Adrenal gland (tissue), 12 donors: Measurements from ENCODE around the gene FCRLA. TPM values are rescaled to one million over a fixed set of nuclear protein-coding genes. Genes with fewer than 3 reads are reported as not detected.

Source experiments
- DNase-seq, 7 donors: peaks; one replicate each; pipeline ENCODE4 v3.0.0-alpha.2; 2019 to 2020
- H3K27ac ChIP-seq, 5 donors: fragments of 200-600 bp; sonication (generic) in 4 of 5; 1 replicate in 3 of 5; 2 replicates in 2 of 5; pipeline versions ENCODE4 v1.5.1 to v1.8.0; 2016 to 2020; ENCODE audit warnings: mild to moderate bottlenecking in 1 of 5
- H3K27me3 ChIP-seq: fragments of 200-600 bp; 2 replicates; pipeline ENCODE4 v1.8.0; 2021
- H3K36me3 ChIP-seq, 2 donors: fragments of 200-600 bp; replicated peaks in 1 of 2; 1 replicate in 1 of 2; 2 replicates in 1 of 2; pipeline versions ENCODE4 v1.5.1 to v1.8.0; 2018 to 2022
- H3K4me1 ChIP-seq, 2 donors: fragments of 200-600 bp; replicated peaks in 1 of 2; 1 replicate in 1 of 2; 2 replicates in 1 of 2; pipeline versions ENCODE4 v1.5.1 to v1.8.0; 2018 to 2021
- H3K4me3 ChIP-seq, 4 donors: fragments of 200-600 bp; sonication (generic) in 3 of 4; one replicate each; pipeline ENCODE4 v1.5.1; 2016 to 2018
- H3K9me3 ChIP-seq, 3 donors: fragments of 200-600 bp; sonication (generic) in 1 of 3; replicated peaks in 1 of 3; 1 replicate in 2 of 3; 2 replicates in 1 of 3; pipeline versions ENCODE4 v1.5.1 to v1.8.0; 2016 to 2021
- CTCF ChIP-seq, 6 experiments: fragments of 450-650 bp in 4 of 6; fragments of 200-600 bp in 2 of 6; sonication (generic) in 1 of 6; IDR thresholded peaks; 1 replicate in 5 of 6; 2 replicates in 1 of 6; pipeline versions ENCODE4 v1.5.1 to v1.8.0; 2016 to 2021; ENCODE audit warnings: antibody characterized with exemption in 6 of 6, mild to moderate bottlenecking in 2 of 6, moderate library complexity in 1 of 6
- POLR2A ChIP-seq, 2 donors: fragments of 450-650 bp; IDR thresholded peaks; one replicate each; pipeline ENCODE4 v1.6.1; 2017; ENCODE audit warnings: antibody characterized with exemption in 2 of 2, mild to moderate bottlenecking in 2 of 2, moderate library complexity in 1 of 2
- WGBS, 4 donors: extraction: QIAGEN DNeasy Blood & Tissue Kit in 2 of 4; methylation state at CpG; one replicate each; pipeline versions ENCODE4 v1.1.5 to v1.1.7; 2013 to 2017; 5-methylcytosine and 5-hydroxymethylcytosine counted together
- intact Hi-C, 2 donors: fragments of 100-400 bp; cut with DNase I; formaldehyde crosslinking; loops; one replicate each; pipeline versions ENCODE4 v1.14.1 to v1.15.0; 2022 to 2023
- polyA plus RNA-seq, 3 donors: library from polyadenylated mRNA; stranded (reverse); fragments of 200-250 nt in 2 of 3; fragments of 350-450 nt in 1 of 3; fragmentation: Illumina TruSeq in 1 of 3; extraction: RNeasy Lipid Tissue Mini Kit (QIAGEN cat#74804) in 1 of 3; gene quantifications; one replicate each; pipeline ENCODE4 v1.2.3, GENCODE V29; 2013 to 2014
- total RNA-seq, 9 donors: library from RNA; depleted of rRNA in 4 of 9; stranded (reverse); fragments of >200 nt in 4 of 9; fragments of 120-200 nt in 1 of 9; fragmentation: NEBNext Ultra II Directional in 1 of 9; extraction: Animal tissue kit (Norgen Biotek cat#: 25700) in 1 of 9; gene quantifications; one replicate each; pipeline versions ENCODE4 v1.1.0 to v1.2.4, GENCODE V29; 2013 to 2023
- donor health status: healthy with polysubstance abuse.
- donor health status: Bipolar disorder and iron deficiency.
- donor health status: DM: yes; HTN: yes; CAD: no.
- donor health status: DM: no; HTN: no; CAD: no.
- donor health status: DM: no; HTN: no; CAD: no.
- donor health status: DM: yes; HTN: yes; CAD: no.

Gene FCRLA
- total and polyA plus RNA-seq, 12 donors = 0.03 to 28.0 (median 0.22) TPM; not detected in 6

- WGBS, 4 donors = 70 to 79% (median 77%) methylated on average over 8 of the region's 8 CpGs
- H3K9me3 ChIP-seq = no peaks in the 10 kb centered on the region
- TF ChIP-seq CTCF (IDR thresholded peaks at IDR 0.05) (no peak), POLR2A (IDR thresholded peaks at IDR 0.05) (no peak)
- H3K4me3 ChIP-seq = no peak overlapping the region
- H3K4me1 ChIP-seq = no peaks in the 10 kb centered on the region
- no peak overlapping the region for H3K27ac ChIP-seq
- no peaks in the 10 kb centered on the region for H3K36me3 ChIP-seq
- H3K27me3 ChIP-seq = no peaks in the 10 kb centered on the region
- no peak for DNase-seq
- intact Hi-C loops = no loop called here
Observed at GRCh38 chr1:161702250-161702649, 4.8 kb upstream of the FCRLA start.

DNA sequence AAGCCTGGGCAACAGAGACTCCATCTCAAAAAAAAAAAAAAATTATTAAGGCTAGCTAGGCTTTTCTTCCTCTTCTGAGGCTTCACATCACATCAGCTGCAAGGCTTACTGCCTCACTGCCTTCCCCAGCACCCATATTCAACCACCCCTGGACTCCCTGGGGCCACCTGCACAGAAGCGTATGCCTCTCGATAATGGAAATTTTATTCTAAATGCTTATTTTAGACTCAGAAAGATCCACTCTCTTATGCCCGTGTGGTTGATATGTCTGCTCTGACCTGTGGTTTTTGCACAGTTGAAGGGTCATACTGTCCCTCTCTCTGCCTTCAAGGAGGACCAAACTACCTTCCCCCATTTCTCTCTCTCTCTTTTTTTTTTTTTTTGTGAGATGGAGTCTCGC is 1.5 kb upstream of the FCRLA start:
- WGBS, 4 donors = 69 to 92% (median 84%) methylated on average over 4 of the region's 4 CpGs
- Histone ChIP-seq H3K4me3 (no peak overlapping the region), H3K9me3 (no peaks in the 10 kb centered on the region), H3K36me3 (no peaks in the 10 kb centered on the region), H3K4me1 (no peaks in the 10 kb centered on the region), H3K27ac (no peak overlapping the region), H3K27me3 (no peaks in the 10 kb centered on the region)
- DNase-seq = no peak
- intact Hi-C loops = no loop called here
- TF ChIP-seq CTCF (IDR thresholded peaks at IDR 0.05) = no peak
- no peak for TF ChIP-seq POLR2A (IDR thresholded peaks at IDR 0.05)

- Histone ChIP-seq H3K9me3 (no peaks in the 10 kb centered on the region), H3K27me3 (no peaks in the 10 kb centered on the region), H3K4me3 (no peak overlapping the region), H3K27ac (no peak overlapping the region), H3K36me3 (no peaks in the 10 kb centered on the region), H3K4me1 (no peaks in the 10 kb centered on the region)
- TF ChIP-seq CTCF (IDR thresholded peaks at IDR 0.05) (no peak), POLR2A (IDR thresholded peaks at IDR 0.05) (no peak)
- WGBS, 4 donors = 79 to 92% (median 84%) methylated on average over 3 of the region's 3 CpGs
- no peak for DNase-seq
- intact Hi-C loops = no loop called here
Observed at GRCh38 chr1:161706113-161706481, 932 bp upstream of the FCRLA start.

- TF ChIP-seq POLR2A (IDR thresholded peaks at IDR 0.05) = no peak
- TF ChIP-seq CTCF (IDR thresholded peaks at IDR 0.05) = no peak
- no peak overlapping the region for H3K4me3 ChIP-seq
- intact Hi-C loops = no loop called here
- DNase-seq = no peak
- H3K27ac ChIP-seq = no peak overlapping the region
- H3K27me3 ChIP-seq = no peaks in the 10 kb centered on the region
- no peaks in the 10 kb centered on the region for H3K9me3 ChIP-seq
- WGBS, 4 donors = 83 to 88% (median 86%) methylated on average over 2 of the region's 2 CpGs
- no peaks in the 10 kb centered on the region for H3K4me1 ChIP-seq
- no peaks in the 10 kb centered on the region for H3K36me3 ChIP-seq
Observed at GRCh38 chr1:161707503-161707902, 474 bp downstream of the FCRLA start.
